ENCODE results near the gene ANKDD1A. TPM values are rescaled to one million over a fixed set of nuclear protein-coding genes. Genes with fewer than 3 reads are reported as not detected.

Gene ANKDD1A
- total and polyA plus RNA-seq, 7 experiments from 2014 or later = 0.20 to 9.3 (median 3.4) TPM

GRCh38 chr15:64989416-64990167 is 77.9 kb downstream of the ANKDD1A start, which contains the start of gene SPG21:
Gene SPG21 (minus strand): TSS chr15:64989914. CDS start chr15:64983569, 6,345 bp downstream.
- H3K27ac ChIP-seq (ENCODE audit: low read depth, low read length) = peak within 1 kb of the TSS; percentile 76
- peaks cover 0 to 19% of the 10 kb centered on the region in 2 donors for H3K4me1 ChIP-seq (ENCODE audit: control insufficient read depth in 2 of 2, insufficient read depth in 2 of 2, low read length in 2 of 2)
- H3K36me3 ChIP-seq (ENCODE audit: control insufficient read depth in 2 of 3, insufficient read depth in 3 of 3, low read length in 3 of 3) = peaks cover 0 to 4% (median 0%) of the 10 kb centered on the region in 3 experiments
- Mint-ChIP-seq H3K4me1 (peaks cover 33 to 55% (median 48%) of the 10 kb centered on the region in 7 donors), H3K9me3 (peaks cover 0 to 1% (median 0%) of the 10 kb centered on the region in 11 donors), H3K36me3 (peaks cover 0 to 6% (median 3%) of the 10 kb centered on the region in 5 donors), H3K4me3 (peak within 1 kb of the TSS; percentile 93 to 99 (median 97)), H3K27ac (peak within 1 kb of the TSS; percentile 91 to 98 (median 94)), H3K27me3 (no peaks in the 10 kb centered on the region)
- H3K27me3 ChIP-seq (ENCODE audit: control insufficient read depth in 2 of 2, insufficient read depth in 2 of 2, low read length in 2 of 2) = no peaks in the 10 kb centered on the region
- H3K4me3 ChIP-seq (ENCODE audit: low read length) = peak within 1 kb of the TSS; percentile 83
- intact Hi-C loops (cut with micrococcal nuclease) = loop anchor here (1.0 to 10.0 kb wide), 12 partner anchors 40 to 1515 kb away; partner anchors contain the start of genes CLPX (in 2 of the 2), MTFMT (in 2 of the 2), PLEKHO2 (in 2 of the 2) and PPIB (in 2 of the 2)
- ATAC-seq (peak; percentile 95), DNase-seq (peak; percentile 77 to 97 (median 85))
- H3K9me3 ChIP-seq (ENCODE audit: control insufficient read depth in 2 of 3, low read length in 3 of 3) = no peaks in the 10 kb centered on the region
- ChIA-PET CTCF (interaction anchor here (0.7 kb wide), 2 partner anchors 186 to 220 kb away, joined by 3 to 7 read pairs; no protein-coding TSS in a partner anchor), POLR2A (interaction anchor here (0.6 to 1.4 kb wide), 5 partner anchors 49 to 602 kb away, joined by 3 to 4 read pairs (median 3); partner anchors contain the start of genes RNU5B-1 and TRIP4)

GRCh38 chr15:64990168-64990470 is 78.4 kb downstream of the ANKDD1A start:
- Mint-ChIP-seq H3K27ac (peak overlapping the region; percentile 81 to 98 (median 93)), H3K9me3 (peaks cover 0 to 1% (median 0%) of the 10 kb centered on the region in 11 donors), H3K27me3 (no peaks in the 10 kb centered on the region), H3K4me3 (peak overlapping the region; percentile 93 to 99 (median 96)), H3K36me3 (peaks cover 0 to 6% (median 3%) of the 10 kb centered on the region in 5 donors), H3K4me1 (peaks cover 30 to 50% (median 45%) of the 10 kb centered on the region in 7 donors)
- H3K27me3 ChIP-seq (ENCODE audit: control insufficient read depth in 2 of 2, insufficient read depth in 2 of 2, low read length in 2 of 2) = no peaks in the 10 kb centered on the region
- H3K27ac ChIP-seq (ENCODE audit: low read depth, low read length) = peak overlapping the region; percentile 76
- ATAC-seq (no peak), DNase-seq (no peak)
- no peaks in the 10 kb centered on the region for H3K9me3 ChIP-seq (ENCODE audit: control insufficient read depth in 2 of 3, low read length in 3 of 3)
- peaks cover 0 to 17% of the 10 kb centered on the region in 2 donors for H3K4me1 ChIP-seq (ENCODE audit: control insufficient read depth in 2 of 2, insufficient read depth in 2 of 2, low read length in 2 of 2)
- ChIA-PET POLR2A (interaction anchor here (1.0 kb wide), 2 partner anchors 96 to 603 kb away, joined by 3 read pairs; partner anchors contain the start of gene TRIP4), CTCF (no interaction called here)
- intact Hi-C loops (cut with micrococcal nuclease) = loop anchor here in 1 of 2 donors (1.0 to 5.0 kb wide), 6 partner anchors 39 to 827 kb away; partner anchors contain the start of genes CLPX, MTFMT, PPIB and RNU5A-1
- peaks cover 0 to 4% (median 0%) of the 10 kb centered on the region in 3 experiments for H3K36me3 ChIP-seq (ENCODE audit: control insufficient read depth in 2 of 3, insufficient read depth in 3 of 3, low read length in 3 of 3)
- H3K4me3 ChIP-seq (ENCODE audit: low read length) = peak overlapping the region; percentile 83

GRCh38 chr15:64991536-64992135 is 79.9 kb downstream of the ANKDD1A start:
- DNase-seq = no peak
- Mint-ChIP-seq H3K36me3 (peaks cover 0 to 6% (median 0%) of the 10 kb centered on the region in 5 donors), H3K4me3 (peak overlapping the region in 6 of 10 donors; percentile 7 to 52 (median 34)), H3K4me1 (peaks cover 22 to 39% (median 37%) of the 10 kb centered on the region in 7 donors), H3K27me3 (no peaks in the 10 kb centered on the region), H3K9me3 (peaks cover 0 to 1% (median 0%) of the 10 kb centered on the region in 11 donors), H3K27ac (peak overlapping the region in 1 of 9 donors; percentile 59)
- Histone ChIP-seq H3K4me3 (ENCODE audit: low read length) (no peak overlapping the region), H3K27me3 (ENCODE audit: control insufficient read depth in 2 of 2, insufficient read depth in 2 of 2, low read length in 2 of 2) (no peaks in the 10 kb centered on the region), H3K9me3 (ENCODE audit: control insufficient read depth in 2 of 3, low read length in 3 of 3) (no peaks in the 10 kb centered on the region), H3K27ac (ENCODE audit: low read depth, low read length) (no peak overlapping the region), H3K36me3 (ENCODE audit: control insufficient read depth in 2 of 3, insufficient read depth in 3 of 3, low read length in 3 of 3) (peaks cover 0 to 4% (median 0%) of the 10 kb centered on the region in 3 experiments), H3K4me1 (ENCODE audit: control insufficient read depth in 2 of 2, insufficient read depth in 2 of 2, low read length in 2 of 2) (peaks cover 0 to 10% of the 10 kb centered on the region in 2 donors)
- POLR2A ChIA-PET = interaction anchor here (0.8 kb wide), 1 partner anchor 194 kb away, joined by 3 read pairs; no protein-coding TSS in a partner anchor
- intact Hi-C loops (cut with micrococcal nuclease) = loop anchor here in 1 of 2 donors (2.0 to 5.0 kb wide), 2 partner anchors 97 to 306 kb away; partner anchors contain the start of gene RNU5A-1
- ATAC-seq = no peak
- CTCF ChIA-PET = no interaction called here

- peak overlapping the region in 2 of 9 donors; percentile 70 to 71 for H3K27ac Mint-ChIP-seq
- ChIA-PET CTCF (interaction anchor here (0.7 to 0.8 kb wide), 2 partner anchors 13 to 63 kb away, joined by 3 to 4 read pairs; no protein-coding TSS in a partner anchor), POLR2A (interaction anchor here (0.6 to 0.7 kb wide), 2 partner anchors 35 to 167 kb away, joined by 3 read pairs; no protein-coding TSS in a partner anchor)
- peaks cover 0 to 1% (median 0%) of the 10 kb centered on the region in 11 donors for H3K9me3 Mint-ChIP-seq
- Histone ChIP-seq H3K36me3 (ENCODE audit: control insufficient read depth in 2 of 3, insufficient read depth in 3 of 3, low read length in 3 of 3) (peaks cover 0 to 4% (median 0%) of the 10 kb centered on the region in 3 experiments), H3K9me3 (ENCODE audit: control insufficient read depth in 2 of 3, low read length in 3 of 3) (no peaks in the 10 kb centered on the region), H3K27ac (ENCODE audit: low read depth, low read length) (no peak overlapping the region), H3K27me3 (ENCODE audit: control insufficient read depth in 2 of 2, insufficient read depth in 2 of 2, low read length in 2 of 2) (no peaks in the 10 kb centered on the region), H3K4me3 (ENCODE audit: low read length) (no peak overlapping the region), H3K4me1 (ENCODE audit: control insufficient read depth in 2 of 2, insufficient read depth in 2 of 2, low read length in 2 of 2) (peaks cover 0 to 3% of the 10 kb centered on the region in 2 donors)
- ATAC-seq = no peak
- no peaks in the 10 kb centered on the region for H3K27me3 Mint-ChIP-seq
- H3K4me1 Mint-ChIP-seq = peaks cover 12 to 24% (median 23%) of the 10 kb centered on the region in 7 donors
- no peaks in the 10 kb centered on the region for H3K36me3 Mint-ChIP-seq
- peak overlapping the region in 3 of 10 donors; percentile 3 to 73 (median 38) for H3K4me3 Mint-ChIP-seq
- intact Hi-C loops (cut with micrococcal nuclease) = loop anchor here in 1 of 2 donors (5.0 kb wide), 1 partner anchor 304 kb away; the partner anchor contains the start of gene RNU5A-1
- no peak for DNase-seq
Observed at GRCh38 chr15:64993290-64993689, 81.6 kb downstream of the ANKDD1A start.

GRCh38 chr15:64997066-64997465 is 85.4 kb downstream of the ANKDD1A start:
- no peak for ATAC-seq
- no peaks in the 10 kb centered on the region for H3K36me3 Mint-ChIP-seq

GRCh38 chr15:64997745-64998375 is 86.2 kb downstream of the ANKDD1A start:
- Mint-ChIP-seq H3K9me3 (peaks cover 0 to 3% (median 0%) of the 10 kb centered on the region in 11 donors), H3K4me1 (peaks cover 0 to 5% (median 0%) of the 10 kb centered on the region in 7 donors), H3K36me3 (peaks cover 0 to 4% (median under 1%) of the 10 kb centered on the region in 5 donors), H3K4me3 (no peak overlapping the region), H3K27ac (no peak overlapping the region), H3K27me3 (no peaks in the 10 kb centered on the region)
- POLR2A ChIA-PET = no interaction called here
- H3K9me3 ChIP-seq (ENCODE audit: control insufficient read depth in 2 of 3, low read length in 3 of 3) = no peaks in the 10 kb centered on the region
- H3K4me3 ChIP-seq (ENCODE audit: low read length) = no peak overlapping the region
- H3K36me3 ChIP-seq (ENCODE audit: control insufficient read depth in 2 of 3, insufficient read depth in 3 of 3, low read length in 3 of 3) = no peaks in the 10 kb centered on the region
- ATAC-seq (no peak), DNase-seq (no peak)
- CTCF ChIA-PET = no interaction called here
- H3K4me1 ChIP-seq (ENCODE audit: control insufficient read depth in 2 of 2, insufficient read depth in 2 of 2, low read length in 2 of 2) = no peaks in the 10 kb centered on the region
- H3K27me3 ChIP-seq (ENCODE audit: control insufficient read depth in 2 of 2, insufficient read depth in 2 of 2, low read length in 2 of 2) = no peaks in the 10 kb centered on the region
- no peak overlapping the region for H3K27ac ChIP-seq (ENCODE audit: low read depth, low read length)
- intact Hi-C loops (cut with micrococcal nuclease) = no loop called here

More at GRCh38 chr15:64997066-64997465, 85.4 kb downstream of the ANKDD1A start:
- Histone ChIP-seq H3K36me3 (ENCODE audit: control insufficient read depth in 2 of 3, insufficient read depth in 3 of 3, low read length in 3 of 3) (no peaks in the 10 kb centered on the region), H3K4me3 (ENCODE audit: low read length) (no peak overlapping the region), H3K4me1 (ENCODE audit: control insufficient read depth in 2 of 2, insufficient read depth in 2 of 2, low read length in 2 of 2) (no peaks in the 10 kb centered on the region), H3K27me3 (ENCODE audit: control insufficient read depth in 2 of 2, insufficient read depth in 2 of 2, low read length in 2 of 2) (no peaks in the 10 kb centered on the region), H3K9me3 (ENCODE audit: control insufficient read depth in 2 of 3, low read length in 3 of 3) (no peaks in the 10 kb centered on the region), H3K27ac (ENCODE audit: low read depth, low read length) (no peak overlapping the region)
- intact Hi-C loops (cut with micrococcal nuclease) = no loop called here
- H3K27me3 Mint-ChIP-seq = no peaks in the 10 kb centered on the region
- DNase-seq = no peak
- peaks cover 0 to 1% (median 0%) of the 10 kb centered on the region in 11 donors for H3K9me3 Mint-ChIP-seq
- H3K4me1 Mint-ChIP-seq = peaks cover 0 to 6% (median 0%) of the 10 kb centered on the region in 7 donors
- ChIA-PET POLR2A (no interaction called here), CTCF (no interaction called here)
- no peak overlapping the region for H3K27ac Mint-ChIP-seq
- H3K4me3 Mint-ChIP-seq = no peak overlapping the region
